ENCODE data around the gene CKS2.
"Not testable (repeated sequence)": the region's sequence is repeated elsewhere in the genome, so short reads cannot be mapped to it uniquely, and the experiment has no call there.

Gene CKS2

DNA sequence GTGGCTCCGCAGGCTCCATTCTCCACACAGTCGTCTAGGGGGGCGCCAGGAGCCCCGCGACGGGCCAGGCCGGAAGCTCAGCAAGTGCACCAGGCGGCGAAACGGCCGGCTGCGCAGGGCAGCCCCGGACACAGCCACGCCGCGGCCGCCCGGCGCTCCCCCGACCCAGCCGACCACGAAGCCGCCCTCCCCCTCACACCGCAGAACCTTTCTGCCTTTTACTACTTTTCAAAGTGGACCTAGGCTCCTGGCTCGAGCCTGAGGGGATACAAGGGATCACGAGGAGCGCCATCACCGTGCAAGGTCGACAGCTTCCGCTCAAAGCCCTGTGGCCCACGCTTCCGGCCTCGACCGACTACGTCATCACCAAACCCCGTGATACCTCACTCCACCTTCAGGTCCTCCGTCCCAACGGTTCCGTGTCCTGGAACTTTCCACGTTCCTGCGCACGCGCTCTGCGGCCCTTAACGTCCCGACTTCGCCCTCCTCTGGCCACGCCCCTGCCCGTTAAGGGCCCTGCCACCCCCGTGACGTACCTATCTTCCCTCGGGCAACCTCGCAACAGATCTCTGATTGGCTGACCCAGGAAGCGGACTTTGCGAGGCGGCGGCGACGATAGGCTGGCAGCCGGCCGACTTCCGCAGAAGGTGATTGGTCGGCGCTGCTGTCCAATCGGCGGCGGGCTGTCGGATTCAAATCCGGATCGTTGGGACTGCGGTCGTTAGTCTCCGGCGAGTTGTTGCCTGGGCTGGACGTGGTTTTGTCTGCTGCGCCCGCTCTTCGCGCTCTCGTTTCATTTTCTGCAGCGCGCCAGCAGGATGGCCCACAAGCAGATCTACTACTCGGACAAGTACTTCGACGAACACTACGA, at the start of gene CKS2:
Gene CKS2, plus strand, starts transcription at position 721 of the 871 bp plus-strand sequence. Its CDS starts 98 bp downstream, at position 819.
- DNase-seq (ENCODE audit: extremely low read depth in 1 of 2, low read depth in 1 of 2), result peak; percentile 99

GRCh38 chr9:89273528-89274279, 37.3 kb upstream of the CKS2 start:
- DNase-seq (ENCODE audit: extremely low read depth in 1 of 2, low read depth in 1 of 2), result no peak

DNA sequence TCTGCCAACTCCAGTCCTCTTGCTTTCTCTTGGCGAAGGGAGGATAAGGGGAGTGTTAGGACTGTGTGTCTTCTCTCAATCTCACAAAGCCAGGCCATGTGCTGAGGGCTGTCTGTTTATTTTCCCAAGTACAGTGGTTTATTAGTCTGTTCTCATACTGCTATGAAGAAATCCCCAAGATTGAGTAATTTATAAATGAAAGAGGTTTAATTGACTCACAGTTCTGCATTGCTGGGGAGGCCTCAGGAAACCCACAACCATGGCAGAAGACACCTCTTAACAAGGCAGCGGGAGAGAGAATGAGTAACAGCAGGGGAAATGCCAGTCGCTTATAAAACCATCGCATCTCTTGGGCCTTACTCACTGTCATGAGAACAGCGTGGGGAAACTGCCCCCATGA, 36.2 kb upstream of the CKS2 start:
- DNase-seq (ENCODE audit: extremely low read depth in 1 of 2, low read depth in 1 of 2), result no peak

- not testable (repeated sequence) for DNase-seq (ENCODE audit: extremely low read depth in 1 of 2, low read depth in 1 of 2)
Measured at GRCh38 chr9:89276040-89276439, 35.0 kb upstream of the CKS2 start.

DNA sequence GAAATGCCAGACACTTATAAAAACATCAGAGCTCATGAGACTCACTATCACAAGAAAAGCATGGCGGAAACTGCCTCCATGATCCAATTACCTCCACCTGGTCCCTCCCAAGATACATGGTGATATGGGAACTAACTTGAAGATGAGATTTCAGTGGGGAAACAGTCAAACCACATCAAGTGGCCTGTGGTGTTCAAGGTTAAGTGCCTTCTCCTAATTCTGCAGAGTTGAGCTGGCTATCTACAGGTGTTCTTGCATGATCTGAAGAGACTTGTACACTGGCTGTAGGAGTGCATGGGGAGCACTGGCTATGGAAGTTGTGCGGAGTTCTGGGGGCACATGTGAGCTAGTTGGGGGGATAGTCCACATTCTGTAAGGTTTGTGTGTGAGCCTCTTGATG, 34.0 kb upstream of the CKS2 start:
- no peak for DNase-seq (ENCODE audit: extremely low read depth in 1 of 2, low read depth in 1 of 2)

DNA sequence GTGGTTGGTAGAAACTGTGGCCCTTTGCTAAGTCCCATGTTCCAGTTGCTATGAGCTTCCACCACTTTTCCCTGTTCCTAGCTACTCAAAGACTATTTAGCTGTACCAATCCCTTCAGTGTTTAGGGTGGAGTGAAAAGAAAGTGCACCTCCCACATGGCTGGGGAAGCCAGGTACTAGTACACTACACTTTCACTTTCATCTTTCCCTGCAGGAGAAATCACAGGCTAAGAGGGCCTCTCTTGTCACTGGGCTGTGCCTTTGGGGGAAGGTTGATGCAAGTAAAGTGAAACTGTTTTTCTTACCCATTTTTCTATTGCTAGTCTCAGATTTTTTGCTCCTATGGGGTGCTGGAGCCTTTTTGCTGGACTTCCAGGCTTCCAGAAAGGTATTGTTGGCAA, 33.5 kb upstream of the CKS2 start:
- no peak for DNase-seq (ENCODE audit: extremely low read depth in 1 of 2, low read depth in 1 of 2)

GRCh38 chr9:89278551-89278950, 32.4 kb upstream of the CKS2 start:
- DNase-seq (ENCODE audit: extremely low read depth in 1 of 2, low read depth in 1 of 2), result no peak

DNA sequence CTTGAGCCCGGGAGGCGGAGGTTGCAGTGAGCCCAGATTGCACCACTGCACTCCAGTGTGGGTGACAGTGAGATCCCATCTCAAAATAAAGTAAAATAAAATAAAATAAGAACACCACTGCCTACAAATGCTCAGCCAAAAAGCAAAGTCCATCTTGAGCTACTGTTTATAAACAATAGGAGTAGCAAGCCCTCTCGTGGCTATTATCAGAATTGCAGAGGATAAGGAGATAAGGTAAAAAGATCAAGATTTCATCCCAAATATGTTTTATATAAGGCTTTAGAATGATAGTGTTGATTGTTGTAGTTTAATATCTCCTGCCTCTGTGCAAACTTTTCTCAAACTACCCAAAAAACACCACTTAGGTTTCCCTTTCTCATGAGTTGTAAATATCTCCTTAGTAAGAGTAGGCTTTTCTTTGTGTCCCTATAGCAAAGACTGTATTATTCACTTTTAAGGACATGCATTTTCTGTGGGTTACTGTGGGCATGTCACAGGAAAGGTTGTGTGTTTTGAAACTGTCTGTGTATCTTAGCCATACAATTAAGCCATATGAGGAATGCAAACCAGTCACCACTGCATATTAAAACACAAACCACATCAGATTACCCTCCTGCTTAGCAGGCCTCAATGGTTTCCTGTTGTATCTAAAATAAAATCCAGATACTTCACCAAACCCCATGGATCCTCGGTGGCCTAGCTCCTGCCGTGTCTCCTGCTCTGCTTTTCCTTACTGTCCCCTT, 31.8 kb upstream of the CKS2 start:
- DNase-seq (ENCODE audit: extremely low read depth in 1 of 2, low read depth in 1 of 2), result no peak

DNA sequence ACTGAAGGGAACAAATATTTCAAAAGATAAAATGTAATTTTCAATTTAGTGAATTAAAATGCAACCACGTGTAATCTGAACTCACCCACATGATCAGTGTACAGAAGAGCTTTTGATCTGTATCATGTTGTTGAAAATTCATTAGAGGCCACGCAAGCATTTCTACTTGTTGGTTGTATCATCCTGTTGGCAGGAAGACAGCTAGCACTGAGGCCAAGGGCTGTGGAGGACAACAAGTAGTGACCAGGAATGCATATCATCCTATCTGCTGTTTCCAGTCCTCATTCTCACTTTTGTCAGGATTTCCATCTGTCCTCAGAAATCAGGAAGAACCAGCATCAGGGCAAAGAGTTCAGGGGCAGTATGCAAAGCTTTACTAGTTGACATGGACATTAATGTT, 29.9 kb upstream of the CKS2 start:
- no peak for DNase-seq (ENCODE audit: extremely low read depth in 1 of 2, low read depth in 1 of 2)

DNA sequence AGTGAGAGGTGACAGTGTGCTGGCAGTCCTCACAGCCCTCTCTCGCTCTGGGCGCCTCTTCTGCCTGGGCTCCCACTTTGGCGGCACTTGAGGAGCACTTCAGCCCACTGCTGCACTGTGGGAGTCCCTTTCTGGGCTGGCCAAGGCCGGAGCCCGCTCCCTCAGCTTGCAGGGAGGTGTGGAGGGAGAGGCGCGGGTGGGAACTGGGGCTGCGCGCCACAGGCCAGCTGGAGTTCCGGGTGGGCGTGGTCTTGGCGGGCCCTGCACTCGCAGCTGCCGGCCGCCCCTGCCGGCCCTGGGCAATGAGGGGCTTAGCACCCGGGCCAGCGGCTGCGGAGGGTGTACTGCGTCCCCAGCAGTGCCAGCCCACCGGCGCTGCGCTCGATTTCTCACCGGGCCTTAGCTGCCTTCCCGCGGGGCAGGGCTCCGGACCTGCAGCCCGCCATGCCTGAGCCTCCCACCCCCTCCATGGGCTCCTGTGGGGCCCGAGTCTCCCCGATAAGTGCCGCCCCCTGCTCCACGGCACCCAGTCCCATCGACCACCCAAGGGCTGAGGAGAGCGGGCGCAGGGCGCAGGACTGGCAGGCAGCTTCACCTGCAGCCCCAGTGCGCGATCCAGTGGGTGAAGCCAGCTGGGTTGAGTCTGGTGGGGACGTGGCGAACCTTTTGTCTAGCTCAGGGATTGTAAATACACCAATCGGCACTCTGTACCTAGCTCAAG, 28.6 kb upstream of the CKS2 start:
- not testable (repeated sequence) for DNase-seq (ENCODE audit: extremely low read depth in 1 of 2, low read depth in 1 of 2)

DNA sequence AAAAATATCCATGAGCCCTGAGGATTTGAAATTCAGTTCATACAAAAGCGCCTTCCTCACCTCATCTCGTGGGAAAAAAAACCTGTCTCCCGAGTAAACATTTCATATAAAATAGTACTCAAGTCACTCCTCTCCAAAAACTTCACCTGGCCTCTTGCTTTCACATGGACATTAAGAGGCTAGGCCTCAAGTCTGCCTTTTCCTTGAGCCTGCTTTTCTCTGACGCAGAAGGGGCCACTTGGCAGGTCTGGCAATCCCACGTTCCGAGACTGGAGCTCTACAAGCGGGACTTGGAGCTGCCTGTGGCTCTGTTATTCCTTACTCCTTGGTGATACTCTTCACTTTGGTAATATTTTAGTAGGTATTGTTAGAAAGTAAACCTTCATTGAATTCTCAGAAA, 26.9 kb upstream of the CKS2 start:
- no peak for DNase-seq (ENCODE audit: extremely low read depth in 1 of 2, low read depth in 1 of 2)

GRCh38 chr9:89291741-89292140, 19.3 kb upstream of the CKS2 start:
- no peak for DNase-seq (ENCODE audit: extremely low read depth in 1 of 2, low read depth in 1 of 2)

- DNase-seq (ENCODE audit: extremely low read depth in 1 of 2, low read depth in 1 of 2), result no peak
Measured at GRCh38 chr9:89293014-89293413, 18.0 kb upstream of the CKS2 start.

DNA sequence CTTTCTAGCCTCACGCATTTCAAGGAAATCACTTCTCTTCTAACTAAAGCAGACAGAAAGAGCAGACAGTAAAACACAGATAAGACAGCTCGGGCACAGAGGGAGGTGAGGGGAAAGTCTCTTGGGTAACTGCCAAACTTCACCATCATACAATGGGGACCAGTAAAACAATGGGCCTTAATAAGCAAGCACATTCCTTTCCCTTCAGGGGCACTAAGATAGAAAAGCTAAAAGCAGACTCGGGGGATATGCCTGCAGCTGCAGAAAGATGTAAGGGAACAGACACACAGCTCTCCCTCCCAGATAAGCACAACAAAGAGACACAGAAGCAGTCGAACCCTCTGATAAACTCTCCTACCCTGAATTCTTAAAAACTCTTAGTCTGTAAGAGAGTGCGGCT, 15.6 kb upstream of the CKS2 start:
- DNase-seq (ENCODE audit: extremely low read depth in 1 of 2, low read depth in 1 of 2), result no peak

- not testable (repeated sequence) for DNase-seq (ENCODE audit: extremely low read depth in 1 of 2, low read depth in 1 of 2)
Measured at GRCh38 chr9:89301996-89302395, 9.0 kb upstream of the CKS2 start.

DNA sequence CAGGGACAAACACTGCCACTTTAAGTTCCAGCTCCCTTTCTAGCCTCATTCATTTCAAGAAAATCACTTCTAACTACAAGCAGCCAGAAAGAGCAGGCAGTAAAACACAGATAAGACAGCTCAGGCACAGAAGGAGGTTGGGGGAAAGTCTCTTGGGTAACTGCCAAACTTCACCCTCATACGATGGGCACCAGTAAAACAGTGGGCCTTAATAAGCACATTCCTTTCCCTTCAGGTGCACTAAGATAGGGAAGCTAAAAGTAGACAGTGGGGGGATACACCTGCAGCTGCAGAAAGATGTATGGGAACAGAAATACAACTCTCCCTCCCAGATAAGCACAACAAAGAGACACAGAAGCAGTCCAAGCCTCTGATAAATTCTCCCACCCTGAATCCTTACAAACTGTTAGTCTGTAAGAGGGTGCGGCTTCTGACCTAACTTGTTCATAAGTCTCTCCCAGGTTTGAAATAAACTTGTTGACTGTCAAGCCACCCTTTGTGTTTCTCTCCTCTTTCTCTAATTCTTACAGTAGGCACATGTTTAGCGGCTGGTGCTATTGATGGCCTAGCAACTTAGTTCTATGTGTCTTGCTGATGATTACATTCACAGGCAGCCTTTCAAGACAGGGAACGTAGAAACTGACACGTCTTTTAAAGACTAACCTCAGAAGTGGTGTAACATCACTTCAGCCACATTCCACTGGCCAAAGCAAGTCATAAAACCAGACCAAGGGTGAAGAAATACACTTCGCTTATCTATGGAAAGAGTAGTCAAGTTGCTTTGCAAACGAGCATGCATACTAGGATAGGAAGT, 6.8 kb upstream of the CKS2 start:
- DNase-seq (ENCODE audit: extremely low read depth in 1 of 2, low read depth in 1 of 2), result no peak

- no peak for DNase-seq (ENCODE audit: extremely low read depth in 1 of 2, low read depth in 1 of 2)
Measured at GRCh38 chr9:89304834-89305188, 6.2 kb upstream of the CKS2 start.

- DNase-seq (ENCODE audit: extremely low read depth in 1 of 2, low read depth in 1 of 2), result no peak
Measured at GRCh38 chr9:89305868-89306267, 5.1 kb upstream of the CKS2 start.

GRCh38 chr9:89309166-89309565, 1.8 kb upstream of the CKS2 start:
- no peak for DNase-seq (ENCODE audit: extremely low read depth in 1 of 2, low read depth in 1 of 2)

Measured in activated CD8-positive, alpha-beta memory T cell treated with anti-CD3 and anti-CD28 coated beads for 1 hour (primary cell).